ENCODE results near the gene LGI4. TPM values are rescaled to one million over a fixed set of nuclear protein-coding genes. Genes with fewer than 3 reads are reported as not detected.

LGI4 gene
- total RNA-seq, 1 experiment from 2014 or later = 0.32 TPM

GRCh38 chr19:35167251-35168119 is 32.6 kb upstream of the LGI4 start:
- H3K9me2 ChIP-seq (ENCODE audit: insufficient read depth) = no peaks in the 10 kb centered on the region
- H3K27ac ChIP-seq (ENCODE audit: low read depth, low read length) = no peak overlapping the region
- H3K4me1 ChIP-seq (ENCODE audit: control insufficient read depth in 1 of 2, insufficient read depth in 2 of 2, low read length in 2 of 2) = peaks cover 39 to 67% of the 10 kb centered on the region in 2 experiments
- DNase-seq (ENCODE audit: low read depth, low spot score) (no peak), ATAC-seq (no peak)
- TF ChIP-seq POLR2A (IDR thresholded peaks at IDR 0.05; ENCODE audit: borderline replicate concordance, extremely low read depth, insufficient read depth, insufficient read length) = no peak
- TF ChIP-seq, protein P1, sequence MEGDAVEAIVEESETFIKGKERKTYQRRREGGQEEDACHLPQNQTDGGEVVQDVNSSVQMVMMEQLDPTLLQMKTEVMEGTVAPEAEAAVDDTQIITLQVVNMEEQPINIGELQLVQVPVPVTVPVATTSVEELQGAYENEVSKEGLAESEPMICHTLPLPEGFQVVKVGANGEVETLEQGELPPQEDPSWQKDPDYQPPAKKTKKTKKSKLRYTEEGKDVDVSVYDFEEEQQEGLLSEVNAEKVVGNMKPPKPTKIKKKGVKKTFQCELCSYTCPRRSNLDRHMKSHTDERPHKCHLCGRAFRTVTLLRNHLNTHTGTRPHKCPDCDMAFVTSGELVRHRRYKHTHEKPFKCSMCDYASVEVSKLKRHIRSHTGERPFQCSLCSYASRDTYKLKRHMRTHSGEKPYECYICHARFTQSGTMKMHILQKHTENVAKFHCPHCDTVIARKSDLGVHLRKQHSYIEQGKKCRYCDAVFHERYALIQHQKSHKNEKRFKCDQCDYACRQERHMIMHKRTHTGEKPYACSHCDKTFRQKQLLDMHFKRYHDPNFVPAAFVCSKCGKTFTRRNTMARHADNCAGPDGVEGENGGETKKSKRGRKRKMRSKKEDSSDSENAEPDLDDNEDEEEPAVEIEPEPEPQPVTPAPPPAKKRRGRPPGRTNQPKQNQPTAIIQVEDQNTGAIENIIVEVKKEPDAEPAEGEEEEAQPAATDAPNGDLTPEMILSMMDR (IDR thresholded peaks at IDR 0.05 in 2 of 3, conservative IDR thresholded peaks at IDR 0.05 in 1 of 3; ENCODE audit: borderline replicate concordance in 1 of 3, insufficient read depth in 1 of 3, low read depth in 2 of 3, low read length in 2 of 3) = no peak
- TF ChIP-seq RAD21 (IDR thresholded peaks at IDR 0.05; ENCODE audit: low read depth) = no peak
- TF ChIP-seq SIN3A (IDR thresholded peaks at IDR 0.05; ENCODE audit: low read depth) = no peak
- no peak for TF ChIP-seq SRF (IDR thresholded peaks at IDR 0.05; ENCODE audit: low read depth)
- peaks cover 0 to 16% of the 10 kb centered on the region in 2 experiments; a peak in 2 of 4 replicates for H3K36me3 ChIP-seq (ENCODE audit: control insufficient read depth in 1 of 2, insufficient read depth in 2 of 2, low read length in 2 of 2)
- intact Hi-C loops (cut with micrococcal nuclease) = no loop called here
- no TSS peak for BruUV-seq (replicated peaks)
- peak overlapping the region; percentile 6; the same call in 1 of the 2 replicates for H3K4me2 ChIP-seq (ENCODE audit: low read length)
- no peaks in the 10 kb centered on the region for H3K79me2 ChIP-seq (ENCODE audit: insufficient read depth, low read length)
- ChIA-PET RAD21 (ENCODE audit: low non-redundant PET in 1 of 2, low total read pairs in 2 of 2, uncharacterized antibody in 2 of 2, unreplicated experiment in 2 of 2) (no interaction called here), CTCF (no interaction called here), POLR2A (interaction anchor here (1.2 kb wide), 1 partner anchor 10 kb away, joined by 3 read pairs; no protein-coding TSS in a partner anchor)
- H2AFZ ChIP-seq (ENCODE audit: low read depth, low read length, poor library complexity, severe bottlenecking) = no peak overlapping the region
- H3K9ac ChIP-seq (ENCODE audit: low read length) = no peak overlapping the region
- peaks cover 0 to 2% of the 10 kb centered on the region in 2 experiments; a peak in 1 of 4 replicates for H3K9me3 ChIP-seq (ENCODE audit: control insufficient read depth in 1 of 2, insufficient read depth in 1 of 2, low read depth in 1 of 2, low read length in 2 of 2)
- no peaks in the 10 kb centered on the region for H4K20me1 ChIP-seq (ENCODE audit: insufficient read depth)
- no peaks in the 10 kb centered on the region for H3K27me3 ChIP-seq (ENCODE audit: insufficient read depth, low read length)
- no peak overlapping the region for H3K4me3 ChIP-seq (replicated peaks in 1 of 2; ENCODE audit: low read depth in 1 of 2, low read length in 2 of 2)
